ENCODE results near the gene RNPC3.
"Not testable (repeated sequence)": the region's sequence is repeated elsewhere in the genome, so short reads cannot be mapped to it uniquely, and the experiment has no call there.

The RNPC3 gene

GRCh38 chr1:103583887-103584286 is 58.4 kb downstream of the RNPC3 start:
- H3K4me1 ChIP-seq (ENCODE audit: control insufficient read depth in 1 of 2, insufficient read depth in 2 of 2, low read length in 2 of 2), result no peaks in the 10 kb centered on the region
- no peak overlapping the region for H3K4me3 ChIP-seq (ENCODE audit: low read depth in 1 of 2, low read length in 2 of 2)
- no peaks in the 10 kb centered on the region for H3K36me3 ChIP-seq (ENCODE audit: control insufficient read depth in 1 of 2, insufficient read depth in 2 of 2, low read length in 2 of 2)
- H3K9ac ChIP-seq (ENCODE audit: low read depth in 1 of 2, low read length in 2 of 2), result no peak overlapping the region
- no peak overlapping the region for H3K27ac ChIP-seq (ENCODE audit: low read depth, low read length)
- H3K27me3 ChIP-seq (ENCODE audit: control insufficient read depth in 1 of 2, insufficient read depth in 2 of 2, low read length in 2 of 2), result no peaks in the 10 kb centered on the region
- peaks cover 0 to 2% of the 10 kb centered on the region in 2 donors for H3K9me3 ChIP-seq (ENCODE audit: control insufficient read depth in 1 of 2, low read length in 2 of 2)

DNA sequence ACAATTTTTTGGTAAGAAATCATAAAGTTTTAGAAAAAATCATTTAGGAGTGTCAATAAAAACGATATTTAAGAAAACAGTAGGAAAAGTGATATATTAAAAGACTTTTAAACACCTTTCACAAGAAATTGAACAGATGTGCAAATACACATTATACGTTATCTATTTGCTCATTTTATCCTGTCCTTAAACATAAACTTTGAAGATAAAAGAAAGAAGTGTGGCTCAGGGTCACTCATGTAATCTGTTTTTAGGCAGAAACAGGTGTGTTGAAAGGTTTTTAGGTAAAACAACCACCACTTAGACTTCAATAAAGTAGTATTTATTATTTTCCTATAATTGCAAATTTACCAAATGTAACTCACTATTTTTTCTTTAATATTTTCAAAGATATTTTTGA is 59.0 kb downstream of the RNPC3 start:
- H3K27me3 ChIP-seq (ENCODE audit: control insufficient read depth in 1 of 2, insufficient read depth in 2 of 2, low read length in 2 of 2), result no peaks in the 10 kb centered on the region
- H3K9me3 ChIP-seq (ENCODE audit: control insufficient read depth in 1 of 2, low read length in 2 of 2), result peaks cover 0 to 2% of the 10 kb centered on the region in 2 donors
- H3K27ac ChIP-seq (ENCODE audit: low read depth, low read length), result no peak overlapping the region
- no peak overlapping the region for H3K9ac ChIP-seq (ENCODE audit: low read depth in 1 of 2, low read length in 2 of 2)
- no peaks in the 10 kb centered on the region for H3K36me3 ChIP-seq (ENCODE audit: control insufficient read depth in 1 of 2, insufficient read depth in 2 of 2, low read length in 2 of 2)
- H3K4me3 ChIP-seq (ENCODE audit: low read depth in 1 of 2, low read length in 2 of 2), result no peak overlapping the region
- no peaks in the 10 kb centered on the region for H3K4me1 ChIP-seq (ENCODE audit: control insufficient read depth in 1 of 2, insufficient read depth in 2 of 2, low read length in 2 of 2)

DNA sequence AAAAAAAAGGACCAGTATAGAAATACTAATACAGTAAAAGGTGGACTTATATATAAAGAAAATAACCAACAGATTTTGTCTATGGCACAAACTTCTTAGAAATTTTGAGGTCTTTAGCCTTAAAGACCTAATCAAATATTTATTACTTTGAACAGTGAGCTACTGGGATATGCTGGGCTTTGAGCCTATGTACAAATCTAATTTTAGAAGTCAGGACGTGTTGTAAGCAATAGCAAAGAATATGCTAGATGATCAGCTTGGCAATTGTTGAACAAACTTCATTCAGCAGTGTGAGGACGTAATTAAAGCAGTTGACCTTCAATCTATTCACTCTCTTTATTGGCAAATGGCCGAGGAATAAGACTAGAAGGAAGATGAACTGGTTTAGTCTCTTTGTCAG is 77.2 kb downstream of the RNPC3 start:
- H3K4me1 ChIP-seq (ENCODE audit: control insufficient read depth in 1 of 2, insufficient read depth in 2 of 2, low read length in 2 of 2); H3K36me3 ChIP-seq (ENCODE audit: control insufficient read depth in 1 of 2, insufficient read depth in 2 of 2, low read length in 2 of 2); H3K9me3 ChIP-seq (ENCODE audit: control insufficient read depth in 1 of 2, low read length in 2 of 2); H3K27ac ChIP-seq (ENCODE audit: low read depth, low read length); H3K27me3 ChIP-seq (ENCODE audit: control insufficient read depth in 1 of 2, insufficient read depth in 2 of 2, low read length in 2 of 2); H3K9ac ChIP-seq (ENCODE audit: low read depth in 1 of 2, low read length in 2 of 2); H3K4me3 ChIP-seq (ENCODE audit: low read depth in 1 of 2, low read length in 2 of 2): not testable (repeated sequence)

Measured in duodenal mucosa (tissue), 2 donors.